HCT116 (cell line): ENCODE measurements around the gene LEPR. TPM values are rescaled to one million over a fixed set of nuclear protein-coding genes. Genes with fewer than 3 reads are reported as not detected.

Source experiments
- ATAC-seq: fragments of 200-7000 bp; cut with Tn5 transposase; 2 replicates; pipeline ENCODE4 v1.9.1; 2020; ENCODE audit warnings: mild to moderate bottlenecking, moderate library complexity
- BruUV-seq: library from RNA; stranded (reverse); fragments of 400-500 nt; replicated peaks from 2 replicates; lab custom pipeline; 2021; lab: Mats Ljungman, UMichigan
- CTCF ChIA-PET: fragments of 300-600 bp; sonication (Branson Sonifier 250); formaldehyde crosslinking; loops from one replicate; lab custom pipeline; 2021; ENCODE audit warnings: antibody characterized with exemption; lab: Charles Lee
- POLR2A ChIA-PET: fragments of 300-600, 350-600 bp; sonication (Branson Sonifier 250); formaldehyde crosslinking; loops from one replicate; lab custom pipeline; 2021; ENCODE audit warnings: antibody characterized with exemption; lab: Charles Lee
- RAD21 ChIA-PET, 2 experiments: fragments of 300-600 bp; sonication (Branson Sonifier 250); formaldehyde crosslinking; loops; one replicate each; lab custom pipeline; 2023; ENCODE audit warnings: low total read pairs in 2 of 2; ENCODE audit not compliant: uncharacterized antibody in 2 of 2, unreplicated experiment in 2 of 2, low non-redundant PET in 1 of 2; lab: Charles Lee
- DNase-seq: peaks from one replicate; pipeline ENCODE4 v3.0.0-alpha.2; 2010; ENCODE audit warnings: low read depth, low spot score
- H2AFZ ChIP-seq: fragments of 200-600 bp; shearing (Covaris generic), sonication (generic); 2 replicates; pipeline ENCODE4 v1.6.1; 2017; ENCODE audit warnings: low read depth, mixed run types, mixed read lengths, antibody characterized with exemption, low read length; ENCODE audit not compliant: poor library complexity, severe bottlenecking
- H3K27ac ChIP-seq: 2 replicates; pipeline ENCODE4 v1.5.1; 2012; ENCODE audit warnings: low read depth, low read length
- H3K27me3 ChIP-seq: fragments of 200-600 bp; sonication (generic); 2 replicates; pipeline ENCODE4 v1.6.1; 2016; ENCODE audit warnings: mixed run types, low read length, mixed read lengths; ENCODE audit not compliant: insufficient read depth
- H3K36me3 ChIP-seq, 2 experiments: fragments of 200-500 bp in 1 of 2; fragments of 200-600 bp in 1 of 2; sonication (Bioruptor generic) in 1 of 2; sonication (generic) in 1 of 2; 2 replicates each; pipeline versions ENCODE4 v1.5.1 to v1.6.1; 2014 to 2016; ENCODE audit warnings: low read length in 2 of 2, inconsistent platforms in 1 of 2, mixed read lengths in 1 of 2, mixed run types in 1 of 2; ENCODE audit not compliant: insufficient read depth in 2 of 2, control insufficient read depth in 1 of 2
- H3K4me1 ChIP-seq, 2 experiments: fragments of 200-600 bp in 1 of 2; sonication (generic) in 1 of 2; 2 replicates each; pipeline versions ENCODE4 v1.5.1 to v1.6.1; 2012 to 2017; ENCODE audit warnings: low read length in 2 of 2, inconsistent platforms in 1 of 2, mild to moderate bottlenecking in 1 of 2, mixed read lengths in 1 of 2, mixed run types in 1 of 2, moderate library complexity in 1 of 2; ENCODE audit not compliant: insufficient read depth in 2 of 2, control insufficient read depth in 1 of 2
- H3K4me2 ChIP-seq: fragments of 200-600 bp; sonication (generic); 2 replicates; pipeline ENCODE4 v1.6.1; 2017; ENCODE audit warnings: mixed run types, low read length, mixed read lengths
- H3K4me3 ChIP-seq, 2 experiments: fragments of 200-600 bp in 1 of 2; sonication (generic) in 1 of 2; replicated peaks in 1 of 2; 2 replicates each; pipeline ENCODE4 v1.5.1; 2011 to 2016; ENCODE audit warnings: low read length in 2 of 2, control low read depth in 1 of 2, low read depth in 1 of 2, mild to moderate bottlenecking in 1 of 2, mixed read lengths in 1 of 2, mixed run types in 1 of 2
- H3K79me2 ChIP-seq: fragments of 200-600 bp; sonication (generic); 2 replicates; pipeline ENCODE4 v1.6.1; 2017; ENCODE audit warnings: mild to moderate bottlenecking, mixed run types, low read length, moderate library complexity, mixed read lengths; ENCODE audit not compliant: insufficient read depth
- H3K9ac ChIP-seq: fragments of 200-600 bp; sonication (generic); 2 replicates; pipeline ENCODE4 v1.6.1; 2016; ENCODE audit warnings: low read length, mixed read lengths
- H3K9me2 ChIP-seq: fragments of 200-600 bp; sonication (generic), shearing (Covaris generic); 2 replicates; pipeline ENCODE4 v1.6.1; 2017; ENCODE audit warnings: mixed run types, mild to moderate bottlenecking, moderate library complexity; ENCODE audit not compliant: insufficient read depth
- H3K9me3 ChIP-seq, 2 experiments: fragments of 200-500 bp in 1 of 2; fragments of 200-600 bp in 1 of 2; sonication (Bioruptor generic) in 1 of 2; sonication (generic) in 1 of 2; 2 replicates each; pipeline ENCODE4 v1.6.1; 2014 to 2017; ENCODE audit warnings: low read length in 2 of 2, mixed read lengths in 2 of 2, inconsistent platforms in 1 of 2, low read depth in 1 of 2, mild to moderate bottlenecking in 1 of 2, mixed run types in 1 of 2, moderate library complexity in 1 of 2; ENCODE audit not compliant: control insufficient read depth in 1 of 2, insufficient read depth in 1 of 2
- H4K20me1 ChIP-seq: fragments of 200-600 bp; sonication (generic), shearing (Covaris generic); 2 replicates; pipeline ENCODE4 v1.6.1; 2017; ENCODE audit warnings: mixed run types, mild to moderate bottlenecking, moderate library complexity; ENCODE audit not compliant: insufficient read depth
- CEBPB ChIP-seq: IDR thresholded peaks from 2 replicates; pipeline ENCODE4 v1.6.1; 2012; ENCODE audit warnings: low read depth
- EGR1 ChIP-seq: IDR thresholded peaks from 2 replicates; pipeline ENCODE4 v1.6.1; 2012; ENCODE audit warnings: low read depth
- ELF1 ChIP-seq: IDR thresholded peaks from 2 replicates; pipeline ENCODE4 v1.6.1; 2012; ENCODE audit warnings: low read depth, borderline replicate concordance
- EZH2 ChIP-seq: fragments of 200-600 bp; sonication (generic); IDR thresholded peaks from 2 replicates; pipeline ENCODE4 v1.6.1; 2017; ENCODE audit warnings: antibody characterized with exemption, mixed run types
- EZH2phosphoT487 ChIP-seq: fragments of 200-600 bp; IDR thresholded peaks from 2 replicates; pipeline ENCODE4 v1.6.1; 2018; ENCODE audit warnings: antibody characterized with exemption, borderline replicate concordance
- FOSL1 ChIP-seq: IDR thresholded peaks from 2 replicates; pipeline ENCODE4 v1.6.1; 2012; ENCODE audit warnings: low read depth
- JUND ChIP-seq: IDR thresholded peaks from 2 replicates; pipeline ENCODE4 v1.6.1; 2012
- POLR2A ChIP-seq: IDR thresholded peaks from 2 replicates; pipeline ENCODE4 v1.7.0; 2011; ENCODE audit warnings: borderline replicate concordance; ENCODE audit not compliant: insufficient read depth, insufficient read length; ENCODE audit errors: extremely low read depth
- POLR2AphosphoS5 ChIP-seq: IDR thresholded peaks from 2 replicates; pipeline ENCODE4 v1.6.1; 2011; ENCODE audit warnings: mild to moderate bottlenecking, low read depth, low read length, moderate library complexity
- REST ChIP-seq: IDR thresholded peaks from 2 replicates; pipeline ENCODE4 v1.6.1; 2012; ENCODE audit warnings: low read depth
- SP1 ChIP-seq: IDR thresholded peaks from 2 replicates; pipeline ENCODE4 v1.6.1; 2012; ENCODE audit warnings: low read depth
- SRF ChIP-seq: IDR thresholded peaks from 2 replicates; pipeline ENCODE4 v1.6.1; 2012; ENCODE audit warnings: low read depth
- YY1 ChIP-seq: IDR thresholded peaks from 2 replicates; pipeline ENCODE4 v1.6.1; 2011; ENCODE audit warnings: low read length, low read depth, moderate library complexity, mild to moderate bottlenecking; ENCODE audit not compliant: insufficient replicate concordance; ENCODE audit errors: extremely low read depth
- ZBTB33 ChIP-seq: IDR thresholded peaks from 2 replicates; pipeline ENCODE4 v1.6.1; 2011; ENCODE audit warnings: mild to moderate bottlenecking, low read length, moderate library complexity; ENCODE audit not compliant: insufficient replicate concordance; ENCODE audit errors: extremely low read depth
- ZNF274 ChIP-seq: fragments of 200-500 bp; sonication (Bioruptor generic); IDR thresholded peaks from 2 replicates; pipeline ENCODE4 v1.6.1; 2014; ENCODE audit warnings: mild to moderate bottlenecking, low read depth, low read length, inconsistent platforms
- intact Hi-C: fragments of 100-400 bp; cut with micrococcal nuclease; formaldehyde crosslinking; loops from 2 replicates; pipeline ENCODE4 v1.10.0; 2022
- total RNA-seq: library from RNA; stranded (reverse); gene quantifications from one replicate; pipeline ENCODE4 v1.2.1, GENCODE V29; 2021; ENCODE audit not compliant: unreplicated experiment

LEPR gene
- total RNA-seq, 1 experiment from 2014 or later, result 6.0 TPM

GRCh38 chr1:65388908-65389695, 31.4 kb upstream of the LEPR start:
- Histone ChIP-seq H3K4me1 (no peaks in the 10 kb centered on the region; a peak in 1 of 4 replicates), H3K36me3 (no peaks in the 10 kb centered on the region), H3K79me2 (no peaks in the 10 kb centered on the region), H3K9ac (no peak overlapping the region), H3K4me3 (no peak overlapping the region), H3K9me2 (no peaks in the 10 kb centered on the region), H4K20me1 (no peaks in the 10 kb centered on the region), H3K27ac (no peak overlapping the region), H2AFZ (no peak overlapping the region), H3K4me2 (no peak overlapping the region), H3K9me3 (no peaks in the 10 kb centered on the region), H3K27me3 (no peaks in the 10 kb centered on the region)
- ATAC-seq (no peak), DNase-seq (no peak)
- intact Hi-C loops, result no loop called here
- POLR2A ChIA-PET, result no interaction called here
- CTCF ChIA-PET, result no interaction called here
- TF ChIP-seq EGR1 (no peak), SP1 (no peak), ZNF274 (no peak), EZH2phosphoT487 (no peak), POLR2AphosphoS5 (no peak), YY1 (no peak), ELF1 (no peak), POLR2A (no peak), SRF (no peak), CEBPB (no peak), FOSL1 (no peak), REST (no peak), ZBTB33 (no peak), JUND (no peak), EZH2 (no peak)
- BruUV-seq, result no TSS peak
- RAD21 ChIA-PET, result no interaction called here
